IMR-90 (cell line): ENCODE measurements around the gene ACOT4. TPM values are rescaled to one million over a fixed set of nuclear protein-coding genes. Genes with fewer than 3 reads are reported as not detected.
"Not testable (repeated sequence)": the region's sequence is repeated elsewhere in the genome, so short reads cannot be mapped to it uniquely, and the experiment has no call there.

Experiments
- ATAC-seq: fragments of 200-7000 bp; cut with Tn5 transposase; 2 replicates; pipeline ENCODE4 v1.9.1; 2020; ENCODE audit warnings: low read depth, mild to moderate bottlenecking, moderate library complexity
- BruUV-seq: library from RNA; stranded (reverse); fragments of 400-500 nt; replicated peaks from 2 replicates; lab custom pipeline; 2021; lab: Mats Ljungman, UMichigan
- CTCF ChIA-PET: fragments of 300-600 bp; formaldehyde crosslinking; extraction: SDS; loops from one replicate; lab custom pipeline; 2021; ENCODE audit warnings: antibody characterized with exemption; lab: Yijun Ruan, JAX
- POLR2A ChIA-PET: fragments of 300-600 bp; sonication (Branson Sonifier 250); formaldehyde crosslinking; loops from one replicate; lab custom pipeline; 2022; ENCODE audit warnings: antibody characterized with exemption; ENCODE audit not compliant: unreplicated experiment; lab: Charles Lee
- DNase-seq: peaks from one replicate; pipeline ENCODE4 v3.0.0; 2013
- H2AFZ ChIP-seq: replicated peaks from 2 replicates; pipeline ENCODE3; 2013; ENCODE audit warnings: low read length, mild to moderate bottlenecking; ENCODE audit not compliant: poor library complexity
- H2AK5ac ChIP-seq: 2 replicates; pipeline ENCODE4 v1.6.1; 2013; ENCODE audit warnings: low read depth, low read length, inconsistent platforms
- H2AK9ac ChIP-seq: replicated peaks from 2 replicates; pipeline ENCODE3; 2013; ENCODE audit warnings: mild to moderate bottlenecking, low read depth, low read length, moderate library complexity; ENCODE audit not compliant: poor library complexity
- H2BK120ac ChIP-seq: 2 replicates; pipeline ENCODE4 v1.6.1; 2013; ENCODE audit warnings: low read depth, low read length, inconsistent platforms
- H2BK15ac ChIP-seq: 3 replicates; pipeline ENCODE4 v1.6.1; 2013; ENCODE audit warnings: low read depth, low read length, inconsistent platforms
- H2BK20ac ChIP-seq: 2 replicates; pipeline ENCODE4 v1.6.1; 2013; ENCODE audit warnings: low read depth, mild to moderate bottlenecking, inconsistent platforms, low read length, moderate library complexity
- H2BK5ac ChIP-seq: 2 replicates; pipeline ENCODE4 v1.6.1; 2013; ENCODE audit warnings: mild to moderate bottlenecking, low read depth, low read length, inconsistent platforms; ENCODE audit not compliant: poor library complexity, severe bottlenecking
- H3K14ac ChIP-seq: replicated peaks from 2 replicates; pipeline ENCODE4 v1.6.1; 2013; ENCODE audit warnings: low read depth, low read length, inconsistent platforms
- H3K18ac ChIP-seq: 2 replicates; pipeline ENCODE4 v1.6.1; 2013; ENCODE audit warnings: low read depth, low read length, control low read depth
- H3K23ac ChIP-seq: 2 replicates; pipeline ENCODE4 v1.6.1; 2013; ENCODE audit warnings: low read depth, low read length, inconsistent platforms
- H3K27ac ChIP-seq: 2 replicates; pipeline ENCODE4 v1.5.1; 2013; ENCODE audit warnings: mild to moderate bottlenecking, control low read depth, low read length; ENCODE audit not compliant: insufficient read depth
- H3K27me3 ChIP-seq: 2 replicates; pipeline ENCODE4 v1.6.1; 2013; ENCODE audit warnings: low read length; ENCODE audit not compliant: control insufficient read depth, insufficient read depth
- H3K36me3 ChIP-seq: 2 replicates; pipeline ENCODE4 v1.6.1; 2013; ENCODE audit warnings: low read length, mixed read lengths; ENCODE audit not compliant: control insufficient read depth, insufficient read depth
- H3K4ac ChIP-seq: 2 replicates; pipeline ENCODE4 v1.6.1; 2013; ENCODE audit warnings: low read depth, low read length, inconsistent platforms
- H3K4me1 ChIP-seq: 2 replicates; pipeline ENCODE4 v1.6.1; 2013; ENCODE audit warnings: low read length, mixed read lengths; ENCODE audit not compliant: control insufficient read depth, insufficient read depth
- H3K4me2 ChIP-seq: 2 replicates; pipeline ENCODE4 v1.6.1; 2013; ENCODE audit warnings: low read depth, mild to moderate bottlenecking, control low read depth, low read length, moderate library complexity
- H3K4me3 ChIP-seq: 2 replicates; pipeline ENCODE4 v1.5.1; 2013; ENCODE audit warnings: low read depth, mild to moderate bottlenecking, control low read depth, low read length, moderate library complexity; ENCODE audit not compliant: insufficient read depth
- H3K56ac ChIP-seq: 2 replicates; pipeline ENCODE4 v1.6.1; 2013; ENCODE audit warnings: low read length, inconsistent platforms; ENCODE audit not compliant: insufficient read depth; ENCODE audit errors: extremely low read depth
- H3K79me1 ChIP-seq, 2 experiments: 2 replicates each; pipeline ENCODE4 v1.6.1; 2013; ENCODE audit warnings: low read length in 2 of 2, inconsistent platforms in 1 of 2, low read depth in 1 of 2
- H3K9ac ChIP-seq: 2 replicates; pipeline ENCODE4 v1.6.1; 2013; ENCODE audit warnings: low read depth, low read length, control low read depth
- H3K9me1 ChIP-seq: 2 replicates; pipeline ENCODE4 v1.6.1; 2013; ENCODE audit warnings: low read length, inconsistent platforms; ENCODE audit not compliant: insufficient read depth
- H3K9me3 ChIP-seq: 2 replicates; pipeline ENCODE4 v1.6.1; 2013; ENCODE audit warnings: low read length; ENCODE audit not compliant: control insufficient read depth, insufficient read depth
- H4K20me1 ChIP-seq: 2 replicates; pipeline ENCODE4 v1.6.1; 2013; ENCODE audit warnings: low read length, inconsistent platforms; ENCODE audit not compliant: insufficient read depth
- H4K5ac ChIP-seq: 2 replicates; pipeline ENCODE4 v1.6.1; 2013; ENCODE audit warnings: mild to moderate bottlenecking, low read depth, low read length, control low read depth
- H4K8ac ChIP-seq, 2 experiments: 2 replicates each; pipeline ENCODE4 v1.6.1; 2013; ENCODE audit warnings: low read depth in 2 of 2, low read length in 2 of 2, control low read depth in 1 of 2, inconsistent platforms in 1 of 2
- H4K91ac ChIP-seq: 2 replicates; pipeline ENCODE4 v1.6.1; 2013; ENCODE audit warnings: low read depth, low read length, inconsistent platforms; ENCODE audit not compliant: insufficient read depth
- CEBPB ChIP-seq: IDR thresholded peaks from 2 replicates; pipeline ENCODE4 v1.6.1; 2012; ENCODE audit warnings: low read depth, low read length, improper control_type of control experiment
- WGBS, 2 experiments: methylation state at CpG; one replicate each; pipeline versions ENCODE4 v1.1.5 to v1.1.7; 2013; ENCODE audit warnings: missing lambda C conversion rate in 2 of 2; ENCODE audit not compliant: insufficient read length in 1 of 2; ENCODE audit errors: extremely low coverage in 2 of 2; 5-methylcytosine and 5-hydroxymethylcytosine counted together
- dilution Hi-C: fragments of 300-500 bp; cut with HindIII; formaldehyde crosslinking; loops from one replicate; pipeline ENCODE4 v1.14.3; 2018; ENCODE audit warnings: low sequenced_read_pairs; ENCODE audit not compliant: unreplicated experiment
- in situ Hi-C: fragments of 300-500 bp; cut with MboI; formaldehyde crosslinking; loops from 3 replicates; pipeline ENCODE4 v1.14.3; 2019; ENCODE audit warnings: low sequenced_read_pairs, inconsistent platforms, mixed read lengths
- intact Hi-C: fragments of 100-400 bp; cut with micrococcal nuclease; formaldehyde crosslinking; loops from 2 replicates; pipeline ENCODE4 v1.10.0; 2022
- polyA plus RNA-seq, 3 experiments: library from polyadenylated mRNA; depleted of rRNA; stranded (reverse); fragments of >200 nt; gene quantifications; 2 replicates each; pipeline ENCODE4 v1.2.3, GENCODE V29; 2012; ENCODE audit warnings: low replicate concordance in 1 of 3
- total RNA-seq: library from RNA; depleted of rRNA; stranded (reverse); fragments of >200 nt; gene quantifications from 2 replicates; pipeline ENCODE4 v1.2.3, GENCODE V29; 2012

ACOT4 gene
- total and polyA plus RNA-seq, 2 of the 4 experiments (the other 2 are of a cell fraction): 0.22 to 0.54 TPM

DNA sequence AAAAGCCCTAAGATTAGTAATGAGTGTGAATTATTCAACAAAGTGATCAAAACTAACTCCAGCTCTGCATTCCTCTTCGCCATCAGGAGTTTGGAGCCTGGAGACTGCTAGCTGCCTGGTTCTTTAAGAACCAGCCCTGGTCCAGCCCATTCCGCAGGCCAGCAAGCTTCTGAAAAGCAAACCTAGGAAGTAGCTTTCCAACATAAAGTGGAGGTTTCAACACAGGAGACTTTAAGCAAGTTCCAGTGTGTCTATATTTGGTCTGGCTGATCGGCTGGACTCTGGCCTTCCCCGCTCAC, 22.8 kb upstream of the ACOT4 start:
- H2BK15ac ChIP-seq: peak overlapping the region; percentile 39; the same call in 1 of the 3 replicates
- H3K27ac ChIP-seq: peak overlapping the region; percentile 92
- H2AK9ac ChIP-seq, in situ Hi-C loops, H3K27me3 ChIP-seq, DNase-seq, H3K9me1 ChIP-seq, H3K36me3 ChIP-seq, H3K9me3 ChIP-seq, H4K20me1 ChIP-seq, H3K4me1 ChIP-seq, dilution Hi-C loops, H2AK5ac ChIP-seq, BruUV-seq, ATAC-seq: not testable (repeated sequence)
- peak overlapping the region; percentile 86 for H3K4me2 ChIP-seq
- peak overlapping the region; percentile 21 for H3K18ac ChIP-seq
- peak overlapping the region; percentile 81 for H2BK5ac ChIP-seq
- H3K23ac ChIP-seq: peak overlapping the region; percentile 0; the same call in 1 of the 2 replicates
- H2BK120ac ChIP-seq: peak overlapping the region; percentile 95
- ChIA-PET POLR2A (interaction anchor here (0.5 to 0.7 kb wide), 4 partner anchors 33 to 304 kb away, joined by 3 to 4 read pairs (median 4); no protein-coding TSS in a partner anchor), CTCF (interaction anchor here (0.7 kb wide), 1 partner anchor 56 kb away, joined by 6 read pairs; no protein-coding TSS in a partner anchor)
- intact Hi-C loops: loop anchor here (5.0 kb wide), 1 partner anchor 47 kb away; no protein-coding TSS in a partner anchor
- peak overlapping the region; percentile 95 for H2AFZ ChIP-seq
- peak overlapping the region; percentile 70 for H3K4me3 ChIP-seq
- no CpG with 5 or more reads among the region's 4 CpGs for WGBS, 2 experiments
- H3K4ac ChIP-seq: peak overlapping the region; percentile 99; the same call in 1 of the 2 replicates
- peak overlapping the region; percentile 93 for H3K9ac ChIP-seq
- H2BK20ac ChIP-seq: 0 out of 2 replicates have a peak overlapping the region, but pooled peaks have one; percentile 12
- 0 out of 2 replicates have a peak, but pooled peaks have one; percentile 27 for TF ChIP-seq CEBPB
- peak overlapping the region; percentile 99 for H4K91ac ChIP-seq
- peak overlapping the region; percentile 95 for H4K5ac ChIP-seq
- peak overlapping the region; percentile 19 for H3K14ac ChIP-seq
- peak overlapping the region; percentile 88 for H3K56ac ChIP-seq
- peak overlapping the region; percentile 87 to 99 for H4K8ac ChIP-seq
- peaks cover 15 to 29% of the 10 kb centered on the region in 2 experiments for H3K79me1 ChIP-seq
